ENCODE data around the gene VIL1.

VIL1 gene

GRCh38 chr2:218418717-218419458 is at the start of gene VIL1:
Gene VIL1 (plus strand): TSS chr2:218419123. CDS start chr2:218423779, 4,656 bp downstream.
- DNase-seq (ENCODE audit: low read depth): no peak

- DNase-seq (ENCODE audit: low read depth): no peak
Measured at GRCh38 chr2:218369330-218369729, 49.6 kb upstream of the VIL1 start.

- no peak for DNase-seq (ENCODE audit: low read depth)
Measured at GRCh38 chr2:218370410-218371063, 48.4 kb upstream of the VIL1 start.

- DNase-seq (ENCODE audit: low read depth): no peak
Measured at GRCh38 chr2:218371983-218372350, 47.0 kb upstream of the VIL1 start.

GRCh38 chr2:218374795-218375194 is 44.1 kb upstream of the VIL1 start:
- no peak for DNase-seq (ENCODE audit: low read depth)

DNA sequence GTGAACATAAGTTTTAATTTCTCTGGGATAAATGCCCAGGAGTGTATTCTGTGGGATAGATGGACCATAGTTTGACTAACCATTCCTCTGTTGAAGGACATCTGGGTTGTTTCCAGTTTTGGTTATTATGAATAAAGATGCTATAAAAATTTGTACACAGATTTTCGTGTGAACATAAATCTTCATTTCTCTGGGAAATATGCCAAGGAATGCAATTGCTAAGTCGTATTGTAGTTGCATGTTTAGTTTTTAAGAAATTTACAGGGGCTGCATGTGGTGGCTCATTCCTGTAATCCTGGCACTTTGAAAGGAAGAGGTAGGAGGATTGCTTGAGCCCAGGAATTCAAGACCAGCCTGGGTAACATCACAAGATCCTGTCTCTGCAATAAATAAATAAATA is 43.7 kb upstream of the VIL1 start:
- peak; percentile 40 for DNase-seq (ENCODE audit: low read depth)

GRCh38 chr2:218378053-218378452 is 40.9 kb upstream of the VIL1 start:
- no peak for DNase-seq (ENCODE audit: low read depth)

DNA sequence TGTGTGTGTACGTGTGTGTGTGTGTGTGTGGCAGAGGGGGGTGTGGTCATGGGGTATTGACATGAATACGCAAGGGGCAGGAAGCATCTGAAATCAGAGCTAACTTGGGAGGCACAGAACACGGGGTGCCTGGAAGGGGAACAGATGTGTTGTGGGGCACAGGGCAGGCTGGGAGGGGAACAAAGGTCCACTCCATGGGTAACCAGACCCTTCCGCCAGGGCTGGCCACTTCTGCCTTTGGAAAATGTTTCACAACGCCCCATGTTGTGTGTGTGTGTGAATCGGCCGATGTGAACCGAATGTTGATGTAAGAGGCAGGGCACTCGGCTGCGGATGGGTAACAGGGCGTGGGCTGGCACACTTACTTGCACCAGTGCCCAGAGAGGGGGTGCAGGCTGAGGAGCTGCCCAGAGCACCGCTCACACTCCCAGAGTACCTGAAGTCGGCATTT is 37.0 kb upstream of the VIL1 start, which contains the start of gene SLC11A1:
SLC11A1 (plus strand) TSS at position 358 of the 451 bp plus-strand sequence. CDS start 96 bp downstream, outside the sequence.
- DNase-seq (ENCODE audit: low read depth): no peak

- no peak for DNase-seq (ENCODE audit: low read depth)
Measured at GRCh38 chr2:218382785-218383184, 36.1 kb upstream of the VIL1 start.

GRCh38 chr2:218383892-218384519 is 34.9 kb upstream of the VIL1 start:
- DNase-seq (ENCODE audit: low read depth): no peak

DNA sequence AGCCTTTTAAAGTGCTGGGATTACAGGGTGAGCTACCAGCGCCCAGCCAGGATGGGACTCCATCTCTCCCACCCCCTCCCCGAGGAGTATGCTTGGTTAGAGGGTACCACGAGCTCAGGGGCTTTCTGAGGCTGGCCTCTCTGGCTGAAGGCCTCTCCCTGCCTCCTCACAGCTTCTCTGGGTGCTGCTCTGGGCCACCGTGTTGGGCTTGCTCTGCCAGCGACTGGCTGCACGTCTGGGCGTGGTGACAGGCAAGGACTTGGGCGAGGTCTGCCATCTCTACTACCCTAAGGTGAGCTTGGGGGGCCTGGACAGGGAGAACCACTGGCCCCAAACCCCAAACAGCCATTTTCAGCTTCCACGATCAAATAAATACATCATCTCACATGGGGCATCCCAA is 33.9 kb upstream of the VIL1 start:
- DNase-seq (ENCODE audit: low read depth): no peak

GRCh38 chr2:218386505-218387368 is 32.2 kb upstream of the VIL1 start:
- no peak for DNase-seq (ENCODE audit: low read depth)

DNA sequence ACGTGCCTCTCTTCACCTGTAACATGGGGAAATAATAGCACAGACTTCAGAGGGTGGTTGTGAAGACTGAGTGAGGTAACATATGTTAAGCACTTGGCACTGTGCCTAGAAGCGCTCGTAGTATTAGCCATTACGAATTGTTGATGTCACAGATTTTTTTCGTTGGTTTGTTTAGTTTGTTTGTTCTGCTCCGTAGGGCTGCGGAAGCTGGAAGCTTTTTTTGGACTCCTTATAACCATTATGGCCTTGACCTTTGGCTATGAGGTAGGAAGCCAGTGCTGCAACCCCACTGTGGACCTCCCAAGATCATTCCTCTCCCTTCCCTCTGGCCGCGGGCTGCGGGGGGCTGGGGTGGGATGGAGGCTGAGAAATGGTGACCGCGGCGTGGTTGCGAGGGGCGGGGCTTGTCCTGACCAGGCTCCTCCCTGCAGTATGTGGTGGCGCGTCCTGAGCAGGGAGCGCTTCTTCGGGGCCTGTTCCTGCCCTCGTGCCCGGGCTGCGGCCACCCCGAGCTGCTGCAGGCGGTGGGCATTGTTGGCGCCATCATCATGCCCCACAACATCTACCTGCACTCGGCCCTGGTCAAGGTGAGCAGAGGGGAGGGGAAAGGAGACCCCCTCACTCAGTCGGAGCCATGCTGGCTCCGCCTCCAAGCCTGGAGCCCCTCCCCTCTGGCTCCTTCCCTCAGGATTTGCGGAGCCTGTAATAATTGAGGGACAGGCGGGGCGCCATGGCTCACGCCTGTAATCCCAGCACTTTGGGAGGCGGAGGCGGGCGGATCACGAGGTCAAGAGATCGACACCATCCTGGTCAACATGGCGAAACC is 31.3 kb upstream of the VIL1 start:
- no peak for DNase-seq (ENCODE audit: low read depth)

GRCh38 chr2:218389333-218390150 is 29.4 kb upstream of the VIL1 start:
- DNase-seq (ENCODE audit: low read depth): no peak

- DNase-seq (ENCODE audit: low read depth): no peak
Measured at GRCh38 chr2:218391202-218391601, 27.7 kb upstream of the VIL1 start.

GRCh38 chr2:218392459-218392858 is 26.5 kb upstream of the VIL1 start:
- no peak for DNase-seq (ENCODE audit: low read depth)

DNA sequence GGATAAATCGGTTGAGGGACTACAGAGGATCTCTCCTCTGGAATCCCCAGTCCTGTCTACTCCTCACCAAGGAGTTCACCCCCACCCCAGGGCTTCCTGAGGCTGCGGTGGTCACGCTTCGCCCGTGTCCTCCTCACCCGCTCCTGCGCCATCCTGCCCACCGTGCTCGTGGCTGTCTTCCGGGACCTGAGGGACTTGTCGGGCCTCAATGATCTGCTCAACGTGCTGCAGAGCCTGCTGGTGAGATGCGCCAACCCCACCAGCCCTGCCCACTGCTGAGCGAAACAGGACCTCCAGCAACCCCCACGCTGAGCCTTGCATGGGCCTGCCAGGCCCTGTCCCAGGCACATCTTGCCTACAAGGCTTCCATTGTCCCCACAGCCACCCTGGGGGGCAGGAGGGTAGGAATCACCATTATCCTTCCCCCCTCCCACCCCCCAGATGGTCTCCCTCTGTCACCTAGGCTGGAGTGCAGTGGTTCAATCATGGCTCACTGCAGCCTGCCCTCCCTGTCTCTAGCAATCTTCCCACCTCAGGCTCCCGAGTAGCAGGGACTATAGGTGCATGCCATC is 25.9 kb upstream of the VIL1 start:
- no peak for DNase-seq (ENCODE audit: low read depth)

- DNase-seq (ENCODE audit: low read depth): no peak
Measured at GRCh38 chr2:218393750-218394290, 25.1 kb upstream of the VIL1 start.

DNA sequence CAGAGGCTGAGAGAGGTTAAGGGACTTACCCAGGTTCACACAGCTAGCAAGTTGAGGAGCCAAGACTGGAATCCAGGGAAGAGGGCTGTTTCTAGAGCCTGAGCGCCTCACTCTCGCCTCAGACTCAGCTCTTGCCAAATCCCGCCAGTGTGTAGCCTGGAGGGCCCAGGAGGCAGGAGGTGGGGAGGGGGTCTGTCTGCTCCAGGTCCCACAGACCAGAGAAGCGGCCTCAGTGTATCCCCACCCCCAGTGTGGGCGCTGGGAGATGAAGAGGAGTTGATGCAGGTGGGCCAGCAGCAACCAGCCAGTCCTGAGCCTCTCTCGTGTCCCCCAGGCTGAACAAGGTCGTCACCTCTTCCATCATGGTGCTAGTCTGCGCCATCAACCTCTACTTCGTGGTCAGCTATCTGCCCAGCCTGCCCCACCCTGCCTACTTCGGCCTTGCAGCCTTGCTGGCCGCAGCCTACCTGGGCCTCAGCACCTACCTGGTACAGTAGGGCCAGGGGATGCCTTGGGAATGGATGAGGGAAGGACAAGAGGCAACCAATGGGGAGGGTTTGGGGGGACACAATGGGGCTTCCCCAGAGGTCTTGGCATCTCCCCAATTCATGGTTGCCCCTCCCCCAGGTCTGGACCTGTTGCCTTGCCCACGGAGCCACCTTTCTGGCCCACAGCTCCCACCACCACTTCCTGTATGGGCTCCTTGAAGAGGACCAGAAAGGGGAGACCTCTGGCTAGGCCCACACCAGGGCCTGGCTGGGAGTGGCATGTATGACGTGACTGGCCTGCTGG is 24.4 kb upstream of the VIL1 start:
- DNase-seq (ENCODE audit: low read depth): no peak
